Thyroid gland (tissue), 4 donors: ENCODE measurements around the gene NFKB1. TPM values are rescaled to one million over a fixed set of nuclear protein-coding genes. Genes with fewer than 3 reads are reported as not detected.
"Not testable (repeated sequence)": the region's sequence is repeated elsewhere in the genome, so short reads cannot be mapped to it uniquely, and the experiment has no call there.

Experiments
- DNase-seq, 2 donors: peaks; one replicate each; pipeline ENCODE4 v3.0.0-alpha.2; 2019
- H3K27ac ChIP-seq, 3 donors: fragments of 200-600 bp; sonication (generic); 1 replicate in 2 of 3; 2 replicates in 1 of 3; pipeline ENCODE4 v1.5.1; 2016 to 2019; ENCODE audit warnings: mild to moderate bottlenecking in 1 of 3, moderate library complexity in 1 of 3
- H3K27me3 ChIP-seq: fragments of 200-600 bp; sonication (generic); one replicate; pipeline ENCODE4 v1.5.1; 2019
- H3K36me3 ChIP-seq, 2 donors: fragments of 200-600 bp; sonication (generic); one replicate each; pipeline ENCODE4 v1.5.1; 2016 to 2019
- H3K4me1 ChIP-seq, 2 donors: fragments of 200-600 bp; sonication (generic); one replicate each; pipeline ENCODE4 v1.5.1; 2017 to 2019
- H3K4me3 ChIP-seq, 3 donors: fragments of 200-600 bp; sonication (generic); replicated peaks in 1 of 3; 1 replicate in 2 of 3; 2 replicates in 1 of 3; pipeline ENCODE4 v1.5.1; 2016; ENCODE audit warnings: mild to moderate bottlenecking in 1 of 3
- H3K9me3 ChIP-seq: fragments of 200-600 bp; sonication (generic); one replicate; pipeline ENCODE4 v1.5.1; 2017
- POLR2A ChIP-seq, 2 donors: fragments of 450-650 bp; IDR thresholded peaks; one replicate each; pipeline ENCODE4 v1.6.1; 2017; ENCODE audit warnings: antibody characterized with exemption in 2 of 2, mild to moderate bottlenecking in 2 of 2, moderate library complexity in 1 of 2
- WGBS, 2 donors: methylation state at CpG; one replicate each; pipeline ENCODE4 v1.1.5; 2017; 5-methylcytosine and 5-hydroxymethylcytosine counted together
- intact Hi-C: fragments of 100-400 bp; cut with DNase I; formaldehyde crosslinking; loops from one replicate; pipeline ENCODE4 v1.15.1; 2023
- total RNA-seq, 4 donors: library from RNA; depleted of rRNA; stranded (reverse); fragments of >200 nt; gene quantifications; one replicate each; pipeline ENCODE4 v1.2.3, GENCODE V29; 2016
- TF ChIP-seq, protein P1 (sequence below), 6 experiments: fragments of 200-600 bp in 3 of 6; fragments of 450-650 bp in 3 of 6; sonication (generic) in 3 of 6; IDR thresholded peaks; one replicate each; pipeline ENCODE4 v1.5.1; 2016 to 2019; ENCODE audit warnings: antibody characterized with exemption in 6 of 6, mild to moderate bottlenecking in 2 of 6, inconsistent platforms in 1 of 6, moderate library complexity in 1 of 6

The NFKB1 gene
- total RNA-seq, 4 donors from 2014 or later: 33.5 to 50.0 (median 41.8) TPM

GRCh38 chr4:102473476-102473875, 27.7 kb upstream of the NFKB1 start:
- DNase-seq: no peak
- 60 to 68% methylated on average over 1 of the region's 1 CpG for WGBS, 2 donors

GRCh38 chr4:102474736-102475504, 26.2 kb upstream of the NFKB1 start:
- TF ChIP-seq, protein P1, sequence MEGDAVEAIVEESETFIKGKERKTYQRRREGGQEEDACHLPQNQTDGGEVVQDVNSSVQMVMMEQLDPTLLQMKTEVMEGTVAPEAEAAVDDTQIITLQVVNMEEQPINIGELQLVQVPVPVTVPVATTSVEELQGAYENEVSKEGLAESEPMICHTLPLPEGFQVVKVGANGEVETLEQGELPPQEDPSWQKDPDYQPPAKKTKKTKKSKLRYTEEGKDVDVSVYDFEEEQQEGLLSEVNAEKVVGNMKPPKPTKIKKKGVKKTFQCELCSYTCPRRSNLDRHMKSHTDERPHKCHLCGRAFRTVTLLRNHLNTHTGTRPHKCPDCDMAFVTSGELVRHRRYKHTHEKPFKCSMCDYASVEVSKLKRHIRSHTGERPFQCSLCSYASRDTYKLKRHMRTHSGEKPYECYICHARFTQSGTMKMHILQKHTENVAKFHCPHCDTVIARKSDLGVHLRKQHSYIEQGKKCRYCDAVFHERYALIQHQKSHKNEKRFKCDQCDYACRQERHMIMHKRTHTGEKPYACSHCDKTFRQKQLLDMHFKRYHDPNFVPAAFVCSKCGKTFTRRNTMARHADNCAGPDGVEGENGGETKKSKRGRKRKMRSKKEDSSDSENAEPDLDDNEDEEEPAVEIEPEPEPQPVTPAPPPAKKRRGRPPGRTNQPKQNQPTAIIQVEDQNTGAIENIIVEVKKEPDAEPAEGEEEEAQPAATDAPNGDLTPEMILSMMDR (IDR thresholded peaks at IDR 0.05): no peak
- TF ChIP-seq POLR2A (IDR thresholded peaks at IDR 0.05): no peak
- no peaks in the 10 kb centered on the region for H3K27me3 ChIP-seq
- no peaks in the 10 kb centered on the region for H3K9me3 ChIP-seq
- no peaks in the 10 kb centered on the region for H3K4me1 ChIP-seq
- no peak for DNase-seq
- no peak overlapping the region for H3K27ac ChIP-seq
- WGBS, 2 donors: 85 to 98% methylated on average over 5 of the region's 5 CpGs
- no peak overlapping the region for H3K4me3 ChIP-seq
- H3K36me3 ChIP-seq: no peaks in the 10 kb centered on the region
- intact Hi-C loops: no loop called here

More at GRCh38 chr4:102473476-102473875, 27.7 kb upstream of the NFKB1 start:
- H3K27me3 ChIP-seq: no peaks in the 10 kb centered on the region
- no peaks in the 10 kb centered on the region for H3K36me3 ChIP-seq
- no peak overlapping the region for H3K27ac ChIP-seq
- TF ChIP-seq, protein P1 (IDR thresholded peaks at IDR 0.05): no peak
- TF ChIP-seq POLR2A (IDR thresholded peaks at IDR 0.05): no peak
- H3K9me3 ChIP-seq: no peaks in the 10 kb centered on the region
- no peaks in the 10 kb centered on the region for H3K4me1 ChIP-seq
- H3K4me3 ChIP-seq: no peak overlapping the region
- intact Hi-C loops: no loop called here

GRCh38 chr4:102477657-102478056, 23.5 kb upstream of the NFKB1 start:
- H3K27ac ChIP-seq: no peak overlapping the region
- DNase-seq: no peak
- intact Hi-C loops: no loop called here
- no peaks in the 10 kb centered on the region for H3K9me3 ChIP-seq
- no peaks in the 10 kb centered on the region for H3K27me3 ChIP-seq
- H3K36me3 ChIP-seq: no peaks in the 10 kb centered on the region
- TF ChIP-seq, protein P1 (IDR thresholded peaks at IDR 0.05): no peak
- no peak for TF ChIP-seq POLR2A (IDR thresholded peaks at IDR 0.05)
- H3K4me3 ChIP-seq: no peak overlapping the region
- no peaks in the 10 kb centered on the region for H3K4me1 ChIP-seq
- WGBS, 2 donors: 85 to 89% methylated on average over 3 of the region's 3 CpGs

DNA sequence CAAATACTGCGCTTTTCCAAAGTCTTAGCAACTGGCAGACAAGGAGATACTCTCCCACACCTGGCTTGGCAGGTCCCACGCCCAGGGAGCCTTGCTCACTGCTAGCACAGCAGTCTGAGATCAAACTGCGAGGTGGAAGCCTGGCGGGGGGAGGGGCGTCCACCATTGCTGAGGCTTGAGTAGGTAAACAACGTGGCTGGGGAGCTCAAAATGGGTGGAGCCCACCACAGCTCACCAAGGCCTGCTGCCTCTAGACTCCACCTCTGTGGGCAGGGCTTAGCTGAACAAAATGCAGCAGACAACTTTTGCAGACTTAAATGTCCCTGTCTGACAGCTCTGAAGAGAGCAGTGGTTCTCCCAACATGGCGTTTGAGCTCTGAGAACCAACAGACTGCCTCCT, 23.0 kb upstream of the NFKB1 start:
- Histone ChIP-seq H3K9me3 (no peaks in the 10 kb centered on the region), H3K4me1 (no peaks in the 10 kb centered on the region), H3K27me3 (no peaks in the 10 kb centered on the region), H3K27ac (no peak overlapping the region), H3K4me3 (no peak overlapping the region), H3K36me3 (no peaks in the 10 kb centered on the region)
- TF ChIP-seq, protein P1 (IDR thresholded peaks at IDR 0.05): no peak
- no peak for TF ChIP-seq POLR2A (IDR thresholded peaks at IDR 0.05)
- intact Hi-C loops: no loop called here
- DNase-seq: no peak
- 58 to 88% methylated on average over 4 to 6 of the region's 7 CpGs for WGBS, 2 donors

DNA sequence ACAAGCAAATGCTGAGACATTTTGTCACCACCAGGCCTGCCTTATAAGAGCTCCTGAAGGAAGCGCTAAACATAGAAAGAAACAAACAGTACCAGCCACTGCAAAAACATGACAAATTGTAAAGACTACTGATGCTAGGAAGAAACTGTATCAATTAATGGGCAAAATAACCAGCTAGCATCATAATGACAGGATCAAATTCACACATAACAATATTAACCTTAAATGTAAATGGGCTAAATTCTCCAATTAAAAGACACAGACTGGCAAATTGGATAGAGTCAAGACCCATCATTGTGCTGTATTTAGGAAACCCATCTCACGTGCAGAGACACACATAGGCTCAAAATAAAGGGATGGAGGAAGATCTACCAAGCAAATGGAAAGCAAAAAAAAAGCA, 21.3 kb upstream of the NFKB1 start:
- H3K4me3 ChIP-seq, H3K4me1 ChIP-seq, DNase-seq, H3K27ac ChIP-seq, H3K27me3 ChIP-seq, H3K9me3 ChIP-seq, H3K36me3 ChIP-seq, intact Hi-C loops: not testable (repeated sequence)
- 91 to 99% methylated on average over 2 of the region's 2 CpGs for WGBS, 2 donors
